Nephron progenitor cell (in vitro differentiated cells): ENCODE results near the gene CD47.

Experiments
- DNase-seq: peaks from one replicate; pipeline ENCODE4 v3.0.0; 2021
- H3K27ac Mint-ChIP-seq: 2 replicates; pipeline ENCODE4 v1.8.0; 2021; ENCODE audit warnings: mild to moderate bottlenecking, moderate library complexity, mixed read lengths
- H3K27me3 Mint-ChIP-seq: 2 replicates; pipeline ENCODE4 v1.8.0; 2021; ENCODE audit warnings: mild to moderate bottlenecking, low read depth, mixed read lengths; ENCODE audit not compliant: poor library complexity
- H3K36me3 Mint-ChIP-seq: 2 replicates; pipeline ENCODE4 v1.8.0; 2021; ENCODE audit warnings: low read depth, mixed read lengths
- H3K4me1 Mint-ChIP-seq: 2 replicates; pipeline ENCODE4 v1.8.0; 2021; ENCODE audit warnings: mixed read lengths
- H3K4me3 Mint-ChIP-seq: 2 replicates; pipeline ENCODE4 v1.8.0; 2021; ENCODE audit warnings: mild to moderate bottlenecking, moderate library complexity, mixed read lengths
- H3K9me3 Mint-ChIP-seq: 2 replicates; pipeline ENCODE4 v1.8.0; 2021; ENCODE audit warnings: mild to moderate bottlenecking, moderate library complexity, mixed read lengths
- CTCF ChIP-seq: fragments of 200-600 bp; sonication (generic); IDR thresholded peaks from 2 replicates; pipeline ENCODE4 v1.5.0; 2021; ENCODE audit warnings: antibody characterized with exemption

Gene CD47

GRCh38 chr3:108119398-108120104, 28.7 kb upstream of the CD47 start:
- no peak for DNase-seq
- Mint-ChIP-seq H3K4me3 (no peak overlapping the region), H3K4me1 (peaks cover 24% of the 10 kb centered on the region), H3K9me3 (peaks cover 4% of the 10 kb centered on the region), H3K27ac (no peak overlapping the region), H3K36me3 (no peaks in the 10 kb centered on the region), H3K27me3 (peaks cover 8% of the 10 kb centered on the region)
- TF ChIP-seq CTCF, result no peak

GRCh38 chr3:108118038-108118768, 27.4 kb upstream of the CD47 start:
- H3K27me3 Mint-ChIP-seq, result peaks cover 8% of the 10 kb centered on the region
- H3K27ac Mint-ChIP-seq, result no peak overlapping the region
- no peak overlapping the region for H3K4me3 Mint-ChIP-seq
- peaks cover 10% of the 10 kb centered on the region for H3K4me1 Mint-ChIP-seq
- H3K9me3 Mint-ChIP-seq, result peaks cover 4% of the 10 kb centered on the region
- TF ChIP-seq CTCF, result no peak
- no peaks in the 10 kb centered on the region for H3K36me3 Mint-ChIP-seq
- DNase-seq, result no peak

- no peak for DNase-seq
Measured at GRCh38 chr3:108117241-108117775, 26.5 kb upstream of the CD47 start.

DNA sequence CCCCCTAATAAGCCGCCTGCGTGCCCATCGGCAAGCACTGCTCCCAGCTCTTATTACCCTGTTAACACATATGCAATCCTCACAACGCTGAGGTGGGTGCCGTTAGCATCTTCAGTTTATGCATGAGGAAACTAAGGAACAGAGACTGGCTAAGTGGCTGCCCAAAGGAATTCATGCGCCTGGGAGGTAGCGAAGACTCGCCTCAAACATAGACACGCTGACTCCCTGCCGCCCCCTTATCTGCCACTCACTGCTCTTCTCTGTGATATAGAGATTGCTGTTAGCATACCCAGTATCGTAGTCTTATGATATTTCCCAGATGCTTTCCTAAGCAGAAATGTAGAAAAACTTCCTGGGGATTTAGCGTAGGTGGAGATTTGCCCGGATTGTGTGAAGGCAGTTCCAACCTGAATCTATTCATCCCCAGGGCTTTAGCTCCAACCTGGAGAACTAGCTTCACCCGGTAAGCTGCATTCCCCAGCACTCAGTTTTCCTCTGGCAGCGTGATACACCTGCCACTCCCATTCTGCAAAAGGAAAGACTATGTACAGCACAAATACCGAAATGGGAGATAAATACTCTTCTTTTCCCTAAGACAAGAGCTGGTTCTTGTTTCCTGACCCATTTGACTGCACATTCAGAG, 23.7 kb upstream of the CD47 start:
- TF ChIP-seq CTCF, result no peak
- Mint-ChIP-seq H3K4me3 (no peak overlapping the region), H3K27me3 (peaks cover 8% of the 10 kb centered on the region), H3K9me3 (peaks cover 4% of the 10 kb centered on the region), H3K27ac (no peak overlapping the region), H3K36me3 (no peaks in the 10 kb centered on the region), H3K4me1 (no peaks in the 10 kb centered on the region)
- DNase-seq, result no peak

More at GRCh38 chr3:108117241-108117775, 26.5 kb upstream of the CD47 start:
- Mint-ChIP-seq H3K27ac (no peak overlapping the region), H3K4me1 (peaks cover 4% of the 10 kb centered on the region), H3K27me3 (peaks cover 8% of the 10 kb centered on the region), H3K4me3 (no peak overlapping the region), H3K36me3 (no peaks in the 10 kb centered on the region), H3K9me3 (peaks cover 4% of the 10 kb centered on the region)
- no peak for TF ChIP-seq CTCF

GRCh38 chr3:108113975-108114374, 23.1 kb upstream of the CD47 start:
- Mint-ChIP-seq H3K27me3 (peaks cover 8% of the 10 kb centered on the region), H3K36me3 (no peaks in the 10 kb centered on the region), H3K4me1 (no peaks in the 10 kb centered on the region), H3K9me3 (peaks cover 3% of the 10 kb centered on the region), H3K4me3 (no peak overlapping the region), H3K27ac (no peak overlapping the region)
- no peak for TF ChIP-seq CTCF
- DNase-seq, result no peak
